Stimulated activated CD4-positive, alpha-beta T cell treated with anti-CD3 and anti-CD28 coated beads, Interleukin-2, amount 100 ng/mL, for 4 hours (primary cell): ENCODE data around the gene RNF125.
A peak's percentile ranks its signal among the peaks of the same experiment; 100 is the strongest.
"Not testable (repeated sequence)": the region's sequence is repeated elsewhere in the genome, so short reads cannot be mapped to it uniquely, and the experiment has no call there.

Experiments
- DNase-seq: peaks from one replicate; pipeline ENCODE4 v3.0.0-alpha.2; 2020; ENCODE audit warnings: low read depth

Gene RNF125

GRCh38 chr18:32018331-32019250 lies at the start of gene RNF125:
Gene RNF125 (plus strand): TSS chr18:32018825. CDS start chr18:32018864, 39 bp downstream.
- peak; percentile 82 for DNase-seq

- DNase-seq: no peak
Observed at GRCh38 chr18:31970617-31971016, 48.0 kb upstream of the RNF125 start.

- no peak for DNase-seq
Observed at GRCh38 chr18:31973929-31974546, 44.6 kb upstream of the RNF125 start.

- no peak for DNase-seq
Observed at GRCh38 chr18:31976242-31976641, 42.4 kb upstream of the RNF125 start.

- DNase-seq: peak; percentile 4
Observed at GRCh38 chr18:31977270-31977872, 41.3 kb upstream of the RNF125 start.

- no peak for DNase-seq
Observed at GRCh38 chr18:31978616-31979015, 40.0 kb upstream of the RNF125 start.

- no peak for DNase-seq
Observed at GRCh38 chr18:31979714-31980113, 38.9 kb upstream of the RNF125 start.

- DNase-seq: no peak
Observed at GRCh38 chr18:31980863-31981262, 37.8 kb upstream of the RNF125 start.

- DNase-seq: no peak
Observed at GRCh38 chr18:31983020-31983419, 35.6 kb upstream of the RNF125 start.

GRCh38 chr18:31983976-31984375 lies 34.6 kb upstream of the RNF125 start:
- DNase-seq: no peak

- DNase-seq: no peak
Observed at GRCh38 chr18:31990823-31991222, 27.8 kb upstream of the RNF125 start.

GRCh38 chr18:31996007-31996406 lies 22.6 kb upstream of the RNF125 start:
- no peak for DNase-seq

GRCh38 chr18:31998880-31999412 lies 19.7 kb upstream of the RNF125 start:
- DNase-seq: no peak

- DNase-seq: not testable (repeated sequence)
Observed at GRCh38 chr18:32001141-32001540, 17.5 kb upstream of the RNF125 start.

GRCh38 chr18:32003822-32004221 lies 14.8 kb upstream of the RNF125 start:
- not testable (repeated sequence) for DNase-seq

GRCh38 chr18:32010124-32010721 lies 8.4 kb upstream of the RNF125 start:
- DNase-seq: no peak

- DNase-seq: no peak
Observed at GRCh38 chr18:32011193-32011592, 7.4 kb upstream of the RNF125 start.

- DNase-seq: peak; percentile 26
Observed at GRCh38 chr18:32019251-32019948, 775 bp downstream of the RNF125 start.

- peak; percentile 26 for DNase-seq
Observed at GRCh38 chr18:32019949-32020625, 1.5 kb downstream of the RNF125 start.

- DNase-seq: no peak
Observed at GRCh38 chr18:32021756-32022564, 3.3 kb downstream of the RNF125 start.
